ENCODE data around the gene JAM3.

- TF ChIP-seq CTCF (IDR thresholded peaks at IDR 0.05; ENCODE audit: borderline replicate concordance, extremely low read depth, low read length, poor library complexity, severe bottlenecking) = no peak
- no peak for TF ChIP-seq EZH2 (IDR thresholded peaks at IDR 0.05; ENCODE audit: borderline replicate concordance, low read depth, low read length, severe bottlenecking)
Measured at GRCh38 chr11:134074766-134075165, 5.9 kb downstream of the JAM3 start.
